CD4-positive, alpha-beta T cell (primary cell): ENCODE data around the gene SNAI3. TPM values are rescaled to one million over a fixed set of nuclear protein-coding genes. Genes with fewer than 3 reads are reported as not detected.

Source experiments
- ATAC-seq: fragments of 200-7000 bp; cut with Tn5 transposase; one replicate; pipeline ENCODE4 v1.10.0; 2022; ENCODE audit warnings: mild to moderate bottlenecking; ENCODE audit not compliant: poor library complexity
- CTCF ChIA-PET: fragments of 350-600 bp; sonication (Branson Sonifier 250); formaldehyde crosslinking; loops from one replicate; lab custom pipeline; 2021; ENCODE audit warnings: antibody characterized with exemption, inconsistent platforms; lab: Charles Lee
- POLR2A ChIA-PET: fragments of 350-600 bp; sonication (Branson Sonifier 250); formaldehyde crosslinking; loops from one replicate; lab custom pipeline; 2021; ENCODE audit warnings: antibody characterized with exemption, inconsistent platforms; lab: Charles Lee
- DNase-seq, 14 experiments: peaks; one replicate each; pipeline ENCODE4 v3.0.0-alpha.2; 2013 to 2020; ENCODE audit warnings: mixed read lengths in 2 of 14
- H3K27ac ChIP-seq, 2 donors: one replicate each; pipeline versions ENCODE4 v1.5.1 to v1.7.0; 2013; ENCODE audit warnings: low read length in 2 of 2, low read depth in 1 of 2, mild to moderate bottlenecking in 1 of 2
- H3K27me3 ChIP-seq, 2 experiments: 1 replicate in 1 of 2; 2 replicates in 1 of 2; pipeline versions ENCODE4 v1.6.1 to v1.7.0; 2013; ENCODE audit warnings: low read length in 2 of 2, control low read depth in 1 of 2, mild to moderate bottlenecking in 1 of 2, moderate library complexity in 1 of 2; ENCODE audit not compliant: insufficient read depth in 2 of 2, control insufficient read depth in 1 of 2
- H3K36me3 ChIP-seq: one replicate; pipeline ENCODE4 v1.6.1; 2013; ENCODE audit warnings: low read length, control low read depth; ENCODE audit not compliant: insufficient read depth
- H3K4me1 ChIP-seq: one replicate; pipeline ENCODE4 v1.6.1; 2013; ENCODE audit warnings: low read length, control low read depth; ENCODE audit not compliant: insufficient read depth
- H3K4me3 ChIP-seq: one replicate; pipeline ENCODE4 v1.5.1; 2013; ENCODE audit warnings: mild to moderate bottlenecking, low read length, moderate library complexity
- H3K9me3 ChIP-seq, 2 experiments: 1 replicate in 1 of 2; 2 replicates in 1 of 2; pipeline versions ENCODE4 v1.6.1 to v1.7.0; 2013; ENCODE audit warnings: low read length in 2 of 2, mild to moderate bottlenecking in 2 of 2, control low read depth in 1 of 2, moderate library complexity in 1 of 2; ENCODE audit not compliant: control insufficient read depth in 1 of 2, insufficient read depth in 1 of 2
- H3K27ac Mint-ChIP-seq: one replicate; pipeline ENCODE4 v1.8.0; 2020; ENCODE audit warnings: mixed read lengths
- H3K27me3 Mint-ChIP-seq: one replicate; pipeline ENCODE4 v1.8.0; 2021; ENCODE audit warnings: mixed read lengths
- H3K36me3 Mint-ChIP-seq: one replicate; pipeline ENCODE4 v1.8.0; 2021; ENCODE audit warnings: low read depth, mixed read lengths
- H3K4me1 Mint-ChIP-seq: one replicate; pipeline ENCODE4 v1.8.0; 2021; ENCODE audit warnings: low read depth, mixed read lengths
- H3K4me3 Mint-ChIP-seq: one replicate; pipeline ENCODE4 v1.8.0; 2020; ENCODE audit warnings: mild to moderate bottlenecking, mixed read lengths
- H3K9me3 Mint-ChIP-seq: one replicate; pipeline ENCODE4 v1.8.0; 2020; ENCODE audit warnings: mixed read lengths
- intact Hi-C, 2 experiments: fragments of 100-400 bp; cut with DNase I in 1 of 2; cut with micrococcal nuclease in 1 of 2; formaldehyde crosslinking; loops; one replicate each; pipeline versions ENCODE4 v1.15.1 to v1.9.0; 2023 to 2025; cut with DNase I, micrococcal nuclease
- total RNA-seq, 174 experiments: library from RNA in 2 of 174; stranded (reverse) in 2 of 174; gene quantifications; one replicate each; pipeline ENCODE4 v1.2.3 and lab custom pipeline; 2021 to 2026
- TF ChIP-seq, protein P1 (sequence below): fragments of 200-600 bp; IDR thresholded peaks from one replicate; pipeline ENCODE4 v1.8.0; 2022; ENCODE audit warnings: antibody characterized with exemption, mild to moderate bottlenecking

Gene SNAI3
- total RNA-seq, 2 experiments from 2014 or later: 3.0 to 3.5 TPM

DNA sequence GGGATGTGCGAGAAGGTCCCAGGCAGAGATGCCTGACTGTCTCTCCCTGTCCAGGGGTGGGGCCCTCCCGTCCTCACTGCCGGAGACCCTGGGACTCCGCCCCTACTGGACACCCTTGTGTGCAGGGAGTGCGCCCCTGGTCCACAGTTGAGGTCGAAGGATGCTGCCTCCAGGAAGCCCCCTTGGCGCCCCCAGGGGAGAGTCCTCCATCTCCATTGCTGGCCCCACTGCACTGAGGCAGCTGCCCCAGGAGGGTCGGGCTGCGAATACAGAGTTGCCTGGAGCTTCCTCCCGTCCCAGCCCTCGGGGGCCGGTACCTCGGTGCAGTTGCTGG, 46.6 kb upstream of the SNAI3 start:
- Histone ChIP-seq H3K4me1 (peaks cover 12% of the 10 kb centered on the region), H3K4me3 (no peak overlapping the region), H3K36me3 (peaks cover 69% of the 10 kb centered on the region), H3K27ac (no peak overlapping the region), H3K27me3 (no peaks in the 10 kb centered on the region), H3K9me3 (no peaks in the 10 kb centered on the region)
- ChIA-PET CTCF (no interaction called here), POLR2A (no interaction called here)
- no peaks in the 10 kb centered on the region for H3K27me3 Mint-ChIP-seq
- no peak overlapping the region for H3K27ac Mint-ChIP-seq
- intact Hi-C loops: no loop called here
- no peaks in the 10 kb centered on the region for H3K4me1 Mint-ChIP-seq
- H3K9me3 Mint-ChIP-seq: no peaks in the 10 kb centered on the region
- peaks cover 14% of the 10 kb centered on the region for H3K36me3 Mint-ChIP-seq
- ATAC-seq (no peak), DNase-seq (no peak)
- TF ChIP-seq, protein P1, sequence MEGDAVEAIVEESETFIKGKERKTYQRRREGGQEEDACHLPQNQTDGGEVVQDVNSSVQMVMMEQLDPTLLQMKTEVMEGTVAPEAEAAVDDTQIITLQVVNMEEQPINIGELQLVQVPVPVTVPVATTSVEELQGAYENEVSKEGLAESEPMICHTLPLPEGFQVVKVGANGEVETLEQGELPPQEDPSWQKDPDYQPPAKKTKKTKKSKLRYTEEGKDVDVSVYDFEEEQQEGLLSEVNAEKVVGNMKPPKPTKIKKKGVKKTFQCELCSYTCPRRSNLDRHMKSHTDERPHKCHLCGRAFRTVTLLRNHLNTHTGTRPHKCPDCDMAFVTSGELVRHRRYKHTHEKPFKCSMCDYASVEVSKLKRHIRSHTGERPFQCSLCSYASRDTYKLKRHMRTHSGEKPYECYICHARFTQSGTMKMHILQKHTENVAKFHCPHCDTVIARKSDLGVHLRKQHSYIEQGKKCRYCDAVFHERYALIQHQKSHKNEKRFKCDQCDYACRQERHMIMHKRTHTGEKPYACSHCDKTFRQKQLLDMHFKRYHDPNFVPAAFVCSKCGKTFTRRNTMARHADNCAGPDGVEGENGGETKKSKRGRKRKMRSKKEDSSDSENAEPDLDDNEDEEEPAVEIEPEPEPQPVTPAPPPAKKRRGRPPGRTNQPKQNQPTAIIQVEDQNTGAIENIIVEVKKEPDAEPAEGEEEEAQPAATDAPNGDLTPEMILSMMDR: no peak
- H3K4me3 Mint-ChIP-seq: no peak overlapping the region

DNA sequence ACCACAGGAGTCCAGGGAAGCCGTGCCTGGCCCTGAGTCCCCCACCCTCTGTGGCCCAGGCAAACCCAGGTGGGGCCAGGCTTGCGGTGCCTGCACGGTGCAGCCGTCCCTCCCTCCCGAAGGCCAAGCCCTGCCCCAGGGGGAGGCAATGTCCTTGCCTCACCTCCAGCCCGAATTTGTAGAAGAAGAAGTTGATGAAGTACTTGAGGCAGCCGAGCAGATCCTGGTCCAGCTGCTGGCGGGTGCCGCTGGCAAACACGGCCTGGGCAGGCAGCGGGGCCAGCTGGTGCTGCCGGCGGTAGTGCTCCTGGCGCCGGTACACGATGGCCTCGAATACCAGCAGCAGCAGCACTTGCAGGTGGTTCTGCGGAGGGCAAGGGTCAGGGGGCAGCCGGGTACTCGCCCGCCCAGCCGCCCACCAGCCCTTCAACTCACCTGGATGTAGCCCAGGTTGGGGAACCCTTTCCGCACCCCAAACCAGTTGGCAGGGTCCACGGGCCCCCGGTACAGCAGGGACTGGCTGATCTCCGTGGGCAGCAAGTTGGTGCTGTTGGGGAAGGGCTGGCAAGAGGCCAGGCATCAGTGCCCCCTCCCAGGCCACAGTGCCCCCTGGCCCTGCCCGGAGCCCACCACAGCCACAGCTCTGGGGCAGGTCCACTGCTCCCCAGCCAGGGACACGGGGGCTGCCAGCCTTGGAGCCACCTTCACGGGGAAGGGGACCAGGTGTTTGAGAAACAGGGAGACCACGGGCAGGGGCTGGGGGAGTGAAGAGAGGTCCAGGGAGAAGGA, 46.1 kb upstream of the SNAI3 start:
- no peaks in the 10 kb centered on the region for H3K9me3 ChIP-seq
- ChIA-PET POLR2A (no interaction called here), CTCF (no interaction called here)
- DNase-seq (no peak), ATAC-seq (no peak)
- Mint-ChIP-seq H3K36me3 (peaks cover 14% of the 10 kb centered on the region), H3K4me3 (no peak overlapping the region), H3K27ac (no peak overlapping the region), H3K27me3 (no peaks in the 10 kb centered on the region), H3K9me3 (no peaks in the 10 kb centered on the region), H3K4me1 (no peaks in the 10 kb centered on the region)
- H3K27me3 ChIP-seq: no peaks in the 10 kb centered on the region
- intact Hi-C loops: no loop called here
- no peak overlapping the region for H3K27ac ChIP-seq
- H3K4me1 ChIP-seq: peaks cover 7% of the 10 kb centered on the region
- no peak overlapping the region for H3K4me3 ChIP-seq
- TF ChIP-seq, protein P1: no peak
- H3K36me3 ChIP-seq: peaks cover 69% of the 10 kb centered on the region

DNA sequence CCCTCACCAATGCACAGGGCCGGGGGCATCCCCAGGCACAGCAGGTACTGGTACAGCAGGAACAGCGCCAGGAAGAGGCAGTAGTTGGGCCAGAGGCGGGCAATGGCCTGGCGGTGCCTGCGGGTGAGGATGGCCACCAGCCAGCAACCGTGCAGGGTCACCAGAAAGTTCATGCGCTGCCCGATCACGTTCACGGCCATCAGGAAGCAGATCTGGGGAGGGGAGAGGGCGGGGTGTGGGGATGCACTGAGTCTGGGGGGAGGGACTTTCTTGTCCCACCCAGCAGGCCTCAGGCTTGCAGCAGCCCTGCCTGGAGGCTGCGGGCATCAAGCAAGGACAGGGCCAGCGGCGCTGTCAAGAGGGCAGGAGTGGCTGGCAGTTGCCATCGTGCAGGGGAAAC, 45.4 kb upstream of the SNAI3 start:
- no peak for ATAC-seq
- ChIA-PET POLR2A (no interaction called here), CTCF (no interaction called here)
- TF ChIP-seq, protein P1: no peak
- Histone ChIP-seq H3K4me3 (no peak overlapping the region), H3K4me1 (no peaks in the 10 kb centered on the region), H3K36me3 (peaks cover 72% of the 10 kb centered on the region), H3K27me3 (no peaks in the 10 kb centered on the region), H3K27ac (no peak overlapping the region), H3K9me3 (no peaks in the 10 kb centered on the region)
- intact Hi-C loops: no loop called here
- H3K36me3 Mint-ChIP-seq: peaks cover 14% of the 10 kb centered on the region
- no peaks in the 10 kb centered on the region for H3K27me3 Mint-ChIP-seq
- DNase-seq: no peak
- H3K4me3 Mint-ChIP-seq: no peak overlapping the region
- H3K4me1 Mint-ChIP-seq: no peaks in the 10 kb centered on the region
- no peak overlapping the region for H3K27ac Mint-ChIP-seq
- H3K9me3 Mint-ChIP-seq: no peaks in the 10 kb centered on the region
